HG02763 (cell line): ENCODE data around the gene DUXA.

Experiments
- ATAC-seq: cut with Tn5 transposase; IDR thresholded peaks from one replicate; pipeline ENCODE4 v1.9.1; 2021; ENCODE audit warnings: mild to moderate bottlenecking, moderate library complexity; ENCODE audit not compliant: unreplicated experiment

The DUXA gene

GRCh38 chr19:57106722-57107235 is 60.5 kb downstream of the DUXA start:
- no peak for ATAC-seq

DNA sequence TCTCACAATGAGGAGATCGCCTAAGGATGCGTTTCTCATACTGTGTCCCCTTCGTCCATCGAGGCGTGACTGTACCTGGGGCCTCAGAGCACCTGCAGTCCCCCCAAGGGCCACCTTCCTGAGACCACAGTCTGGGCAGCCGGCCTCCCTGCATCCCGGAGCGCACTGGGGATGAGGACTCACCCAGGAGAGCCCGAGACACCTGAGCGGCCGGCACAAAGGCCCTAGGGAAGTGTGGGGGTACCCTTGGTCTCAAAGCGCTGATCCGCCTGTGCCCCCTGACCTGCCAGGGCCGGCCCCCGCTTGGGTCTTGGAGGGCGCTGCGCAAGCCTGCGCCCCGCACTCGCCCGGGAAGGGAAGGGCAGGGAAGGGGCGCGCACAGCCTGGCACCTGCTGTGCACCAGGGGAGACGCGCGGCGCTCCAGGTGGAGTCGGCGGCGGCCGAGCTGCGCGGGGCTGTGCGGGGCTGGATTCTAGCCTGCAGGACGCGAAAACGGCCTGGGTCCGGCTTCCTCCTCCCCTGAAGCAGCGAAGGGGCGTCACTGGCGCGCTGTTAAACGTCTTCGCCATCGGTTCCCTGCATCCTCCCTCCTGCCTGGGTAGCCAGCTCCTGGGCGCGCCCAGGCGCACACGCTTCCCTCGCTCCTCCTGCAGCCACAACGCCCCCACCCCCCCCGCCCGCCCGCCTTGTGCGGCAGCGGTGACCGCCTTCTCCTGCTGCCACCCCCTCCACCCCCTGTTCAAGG is 61.1 kb downstream of the DUXA start:
- no peak for ATAC-seq
